Karpas-422 (cell line): ENCODE data around the gene RNF182. TPM values are rescaled to one million over a fixed set of nuclear protein-coding genes. Genes with fewer than 3 reads are reported as not detected.

Source experiments
- DNase-seq: peaks from one replicate; pipeline ENCODE4 v3.0.0-alpha.2; 2015
- H2AFZ ChIP-seq: fragments of 200-600 bp; sonication (generic); 2 replicates; pipeline ENCODE4 v1.6.1; 2014; ENCODE audit warnings: antibody characterized with exemption, low read length, mixed read lengths
- H3K27ac ChIP-seq: fragments of 200-600 bp; sonication (generic); 2 replicates; pipeline ENCODE4 v1.5.1; 2014; ENCODE audit warnings: mild to moderate bottlenecking, low read length, moderate library complexity
- H3K27me3 ChIP-seq: fragments of 200-600 bp; sonication (generic); 2 replicates; pipeline ENCODE4 v1.6.1; 2014; ENCODE audit warnings: low read length, mixed read lengths
- H3K36me3 ChIP-seq: fragments of 200-600 bp; sonication (generic); 2 replicates; pipeline ENCODE4 v1.6.1; 2014; ENCODE audit warnings: low read length, mixed read lengths; ENCODE audit not compliant: insufficient read depth
- H3K4me1 ChIP-seq: fragments of 200-600 bp; sonication (generic); 2 replicates; pipeline ENCODE4 v1.6.1; 2014; ENCODE audit warnings: mild to moderate bottlenecking, low read length, mixed read lengths
- H3K4me2 ChIP-seq: fragments of 200-600 bp; sonication (generic); 2 replicates; pipeline ENCODE4 v1.6.1; 2014; ENCODE audit warnings: low read length, low read depth, mild to moderate bottlenecking; ENCODE audit not compliant: poor library complexity, severe bottlenecking
- H3K4me3 ChIP-seq: fragments of 200-600 bp; sonication (generic); 2 replicates; pipeline ENCODE4 v1.5.1; 2014; ENCODE audit warnings: mild to moderate bottlenecking, antibody characterized with exemption, low read length, mixed read lengths
- H3K79me2 ChIP-seq: fragments of 200-600 bp; sonication (generic); 2 replicates; pipeline ENCODE4 v1.6.1; 2014; ENCODE audit warnings: mild to moderate bottlenecking, low read length, mixed read lengths
- H3K9ac ChIP-seq: fragments of 200-600 bp; sonication (generic); 2 replicates; pipeline ENCODE4 v1.6.0; 2014; ENCODE audit warnings: low read length
- H3K9me2 ChIP-seq: fragments of 200-600 bp; sonication (generic), shearing (Covaris generic); replicated peaks from 2 replicates; pipeline ENCODE4 v1.6.0; 2014; ENCODE audit warnings: mild to moderate bottlenecking, low read length, moderate library complexity; ENCODE audit not compliant: insufficient read depth
- H3K9me3 ChIP-seq: fragments of 300-700, 200-600 bp; sonication (generic); 2 replicates; pipeline ENCODE4 v1.6.1; 2014; ENCODE audit warnings: low read length, mixed read lengths
- H4K20me1 ChIP-seq: fragments of 200-600 bp; sonication (generic); 2 replicates; pipeline ENCODE4 v1.6.1; 2014; ENCODE audit warnings: mild to moderate bottlenecking, antibody characterized with exemption, low read length, low read depth; ENCODE audit not compliant: insufficient read depth
- total RNA-seq: library from RNA; depleted of rRNA; stranded (reverse); fragments of >200 nt; shearing (Covaris generic); gene quantifications from 2 replicates; pipeline ENCODE4 v1.2.3, GENCODE V29; 2014; ENCODE audit warnings: low replicate concordance

Gene RNF182
- total RNA-seq, 1 experiment from 2014 or later = not detected

DNA sequence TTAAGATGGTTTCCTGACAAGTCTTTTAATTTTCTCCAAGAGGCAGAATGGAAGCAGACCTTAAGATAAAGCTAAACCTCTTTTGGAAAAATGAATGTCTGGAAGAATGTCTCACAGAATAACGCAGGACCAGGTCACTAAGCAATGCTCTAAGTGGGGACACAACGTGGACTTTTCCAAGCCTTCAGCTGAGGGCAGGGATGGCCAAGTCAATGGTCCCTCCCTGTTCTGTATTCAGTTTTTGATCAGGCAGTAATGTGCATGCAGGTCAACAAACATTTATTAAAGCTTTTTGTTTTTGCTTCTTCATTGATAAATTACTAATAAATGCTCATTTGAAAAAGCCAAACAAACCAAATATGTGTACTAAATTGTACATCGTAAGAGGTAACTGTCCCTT is 2.0 kb upstream of the RNF182 start:
- H3K9me2 ChIP-seq = no peaks in the 10 kb centered on the region
- H2AFZ ChIP-seq = no peak overlapping the region
- H4K20me1 ChIP-seq = no peaks in the 10 kb centered on the region
- no peaks in the 10 kb centered on the region for H3K9me3 ChIP-seq
- H3K4me1 ChIP-seq = no peaks in the 10 kb centered on the region
- H3K4me3 ChIP-seq = no peak overlapping the region
- H3K36me3 ChIP-seq = no peaks in the 10 kb centered on the region
- DNase-seq = no peak
- no peak overlapping the region for H3K9ac ChIP-seq
- H3K79me2 ChIP-seq = no peaks in the 10 kb centered on the region
- H3K4me2 ChIP-seq = no peak overlapping the region
- no peak overlapping the region for H3K27ac ChIP-seq
- no peaks in the 10 kb centered on the region for H3K27me3 ChIP-seq

DNA sequence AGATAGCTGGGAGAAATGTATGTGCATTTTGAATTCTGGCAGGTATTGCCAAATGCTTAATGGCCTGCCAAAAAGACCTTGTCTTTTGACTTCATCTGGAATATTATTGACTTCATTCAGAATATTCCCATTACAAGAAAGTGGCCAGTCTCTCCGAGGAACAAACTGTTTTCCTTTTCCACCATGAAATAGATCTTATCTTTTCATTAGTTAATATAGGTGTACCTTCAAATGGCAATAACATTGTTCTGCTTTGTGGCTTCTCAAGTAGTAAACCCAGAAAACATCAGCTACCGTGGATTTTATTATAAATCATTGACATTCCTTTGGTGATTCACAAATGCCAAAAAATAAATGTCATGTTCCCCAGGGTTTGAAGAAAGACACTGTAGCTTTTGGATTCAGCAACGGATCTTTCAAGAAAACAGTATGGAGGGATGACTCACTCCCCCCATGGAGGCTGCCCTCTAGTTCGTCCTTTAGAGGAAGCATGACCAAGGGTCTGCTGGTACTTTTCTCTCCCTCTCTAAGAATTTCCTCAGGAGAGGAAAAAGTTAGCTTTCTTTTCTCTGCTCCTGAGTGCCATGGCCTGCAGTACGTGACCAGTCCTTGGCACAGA is 1.1 kb upstream of the RNF182 start:
- no peak overlapping the region for H3K27ac ChIP-seq
- no peaks in the 10 kb centered on the region for H3K79me2 ChIP-seq
- no peaks in the 10 kb centered on the region for H3K9me3 ChIP-seq
- H3K4me2 ChIP-seq = no peak overlapping the region
- H4K20me1 ChIP-seq = no peaks in the 10 kb centered on the region
- no peak overlapping the region for H3K9ac ChIP-seq
- no peaks in the 10 kb centered on the region for H3K4me1 ChIP-seq
- H2AFZ ChIP-seq = no peak overlapping the region
- H3K4me3 ChIP-seq = no peak overlapping the region
- no peaks in the 10 kb centered on the region for H3K36me3 ChIP-seq
- DNase-seq = no peak
- no peaks in the 10 kb centered on the region for H3K27me3 ChIP-seq
- no peaks in the 10 kb centered on the region for H3K9me2 ChIP-seq

DNA sequence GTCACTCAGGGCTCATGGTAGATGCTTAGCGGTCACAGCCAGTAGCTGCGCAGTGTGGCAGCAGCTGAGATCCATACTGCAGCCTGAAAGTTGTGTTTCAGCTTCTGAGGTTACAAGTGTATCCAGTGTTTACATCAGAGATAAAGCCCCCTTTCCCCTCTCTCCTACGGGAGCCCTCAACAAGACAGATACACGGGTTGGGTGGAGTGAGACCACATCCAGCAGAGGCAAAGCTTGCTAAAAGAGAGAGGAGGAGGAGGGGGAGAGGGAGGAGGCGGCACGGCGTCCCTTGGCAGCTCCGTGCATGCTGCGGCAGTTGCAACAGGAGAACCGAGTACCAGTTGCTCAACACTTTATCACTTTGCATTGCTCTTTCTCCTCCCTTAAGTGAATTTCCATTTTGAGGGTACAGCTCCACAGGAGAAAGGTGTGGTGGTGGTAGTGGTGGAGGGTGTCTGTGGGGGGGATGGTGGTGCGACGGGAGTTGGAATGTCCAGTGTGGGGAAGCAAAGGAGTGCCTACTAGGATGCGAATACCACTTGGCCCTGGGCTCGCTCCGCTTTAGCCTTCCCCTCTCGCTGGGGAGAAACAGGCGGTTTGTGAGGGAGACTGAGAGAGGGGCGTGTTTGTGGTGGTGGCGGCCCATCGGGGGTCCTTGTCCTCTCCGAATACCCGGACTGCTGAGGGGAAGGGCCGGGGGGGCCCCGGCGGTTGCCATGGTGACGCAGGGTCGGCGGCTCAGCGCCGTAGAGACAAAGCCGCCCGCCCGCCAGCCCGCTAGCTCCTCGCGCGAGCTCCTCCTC is 405 bp upstream of the RNF182 start:
- Histone ChIP-seq H3K36me3 (no peaks in the 10 kb centered on the region), H3K9ac (no peak overlapping the region), H3K27ac (no peak overlapping the region), H3K4me1 (no peaks in the 10 kb centered on the region), H3K4me2 (no peak overlapping the region), H3K27me3 (no peaks in the 10 kb centered on the region), H4K20me1 (no peaks in the 10 kb centered on the region), H3K4me3 (no peak overlapping the region), H3K79me2 (no peaks in the 10 kb centered on the region), H3K9me2 (no peaks in the 10 kb centered on the region), H2AFZ (no peak overlapping the region), H3K9me3 (no peaks in the 10 kb centered on the region)
- DNase-seq = no peak

DNA sequence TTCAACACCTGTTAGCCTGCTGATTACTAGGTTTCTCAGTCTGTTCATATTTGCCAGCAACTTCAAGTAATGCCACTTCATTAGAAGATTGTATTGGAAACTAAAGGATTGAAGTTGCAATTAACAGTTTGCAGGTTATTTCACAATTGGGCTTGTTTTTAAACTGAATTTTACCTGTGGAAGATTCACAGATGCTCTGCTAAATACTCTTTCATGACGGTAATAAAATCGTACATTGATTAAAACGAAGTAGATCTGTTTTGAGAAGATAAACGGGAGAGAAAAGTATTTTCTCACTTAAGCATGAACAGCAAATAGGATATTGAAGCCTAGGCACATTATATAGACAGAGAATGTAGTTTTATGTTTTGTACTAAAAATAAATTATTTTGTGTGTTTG is 1.6 kb downstream of the RNF182 start:
- no peaks in the 10 kb centered on the region for H3K27me3 ChIP-seq
- H3K27ac ChIP-seq = no peak overlapping the region
- H3K79me2 ChIP-seq = no peaks in the 10 kb centered on the region
- H4K20me1 ChIP-seq = no peaks in the 10 kb centered on the region
- no peaks in the 10 kb centered on the region for H3K36me3 ChIP-seq
- H3K9ac ChIP-seq = no peak overlapping the region
- H3K9me3 ChIP-seq = no peaks in the 10 kb centered on the region
- H3K9me2 ChIP-seq = no peaks in the 10 kb centered on the region
- H3K4me1 ChIP-seq = no peaks in the 10 kb centered on the region
- H3K4me2 ChIP-seq = no peak overlapping the region
- H3K4me3 ChIP-seq = no peak overlapping the region
- no peak for DNase-seq
- H2AFZ ChIP-seq = no peak overlapping the region

DNA sequence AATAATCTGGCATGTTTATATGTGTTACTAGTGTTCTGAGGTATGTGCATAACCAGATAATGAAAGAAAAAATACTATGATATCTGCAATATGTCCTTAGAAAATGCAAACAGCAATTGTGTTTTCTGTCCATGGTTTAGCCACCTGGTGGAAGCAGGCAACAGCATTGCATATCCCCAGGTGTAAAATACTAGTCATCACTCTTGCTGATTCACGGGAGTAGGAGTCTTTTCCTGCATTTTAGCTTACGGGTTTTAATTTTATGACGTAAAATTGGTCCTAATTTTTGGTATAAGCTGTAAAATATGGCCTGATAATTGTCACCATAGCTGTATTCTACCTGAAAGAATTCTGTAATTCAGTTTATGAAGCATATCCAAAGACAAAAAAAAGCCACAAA is 2.5 kb downstream of the RNF182 start:
- Histone ChIP-seq H3K4me1 (no peaks in the 10 kb centered on the region), H3K4me2 (no peak overlapping the region), H3K36me3 (no peaks in the 10 kb centered on the region), H3K9ac (no peak overlapping the region), H3K9me2 (no peaks in the 10 kb centered on the region), H3K79me2 (no peaks in the 10 kb centered on the region), H3K27me3 (no peaks in the 10 kb centered on the region), H3K9me3 (no peaks in the 10 kb centered on the region), H3K4me3 (no peak overlapping the region), H2AFZ (no peak overlapping the region), H3K27ac (no peak overlapping the region), H4K20me1 (no peaks in the 10 kb centered on the region)
- no peak for DNase-seq

DNA sequence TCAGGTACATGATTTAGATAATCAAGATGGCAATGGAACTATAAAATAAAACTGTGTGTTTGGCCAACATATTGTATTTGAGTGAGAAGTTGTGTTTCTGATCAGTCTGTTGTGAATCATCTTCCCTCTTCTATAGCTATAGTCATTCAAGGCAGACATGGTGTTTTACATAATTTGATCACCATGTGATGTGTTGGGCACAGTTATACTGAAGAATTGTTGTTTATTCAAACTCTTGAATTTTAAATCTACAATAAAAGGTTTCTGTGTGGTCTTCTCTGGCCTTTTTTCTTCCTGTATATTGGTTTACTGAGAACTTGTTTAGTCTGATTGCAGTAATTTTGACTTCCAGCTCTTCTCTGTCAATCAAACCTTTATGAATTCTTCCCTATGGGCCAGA is 4.4 kb downstream of the RNF182 start:
- H3K9ac ChIP-seq = no peak overlapping the region

DNA sequence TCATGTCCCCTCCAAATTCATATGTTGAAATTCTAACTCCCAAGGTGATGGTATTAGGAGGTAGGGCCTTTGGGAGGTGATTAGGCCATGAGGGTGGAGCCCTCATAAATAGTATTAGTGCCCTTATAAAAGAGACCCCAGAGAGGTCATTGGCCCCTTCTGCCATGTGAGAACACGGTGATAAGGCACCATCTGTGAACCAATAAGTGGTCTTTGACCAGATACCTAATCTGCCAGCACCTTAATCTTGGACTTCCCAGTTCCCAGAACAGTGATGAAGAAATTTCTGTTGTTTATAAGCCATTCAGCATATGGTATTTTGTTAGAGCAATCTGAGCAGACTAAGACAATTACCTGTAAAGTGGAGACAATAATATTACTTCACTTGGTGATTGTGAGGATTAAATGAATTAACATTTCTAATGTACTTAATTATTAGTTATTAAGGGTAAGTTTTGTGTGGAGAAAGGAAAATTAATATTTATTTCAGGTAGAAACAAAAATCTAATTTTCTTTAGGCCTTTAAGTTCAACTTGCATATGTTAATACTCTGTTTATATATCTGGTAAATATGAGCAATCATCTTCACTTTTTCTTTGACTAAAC is 7.1 kb downstream of the RNF182 start:
- Histone ChIP-seq H3K27ac (no peak overlapping the region), H3K79me2 (no peaks in the 10 kb centered on the region), H3K9ac (no peak overlapping the region), H3K27me3 (no peaks in the 10 kb centered on the region), H3K4me1 (no peaks in the 10 kb centered on the region), H3K9me2 (no peaks in the 10 kb centered on the region), H4K20me1 (no peaks in the 10 kb centered on the region), H2AFZ (no peak overlapping the region), H3K4me2 (no peak overlapping the region), H3K4me3 (no peak overlapping the region), H3K36me3 (no peaks in the 10 kb centered on the region), H3K9me3 (no peaks in the 10 kb centered on the region)
- no peak for DNase-seq

More for the DNA sequence above, 4.4 kb downstream of the RNF182 start:
- H3K27ac ChIP-seq = no peak overlapping the region
- H3K4me1 ChIP-seq = no peaks in the 10 kb centered on the region
- H3K27me3 ChIP-seq = no peaks in the 10 kb centered on the region
- no peaks in the 10 kb centered on the region for H4K20me1 ChIP-seq
- no peak overlapping the region for H3K4me2 ChIP-seq
- H2AFZ ChIP-seq = no peak overlapping the region
- no peak for DNase-seq
- H3K79me2 ChIP-seq = no peaks in the 10 kb centered on the region
- no peaks in the 10 kb centered on the region for H3K36me3 ChIP-seq
- H3K9me3 ChIP-seq = no peaks in the 10 kb centered on the region
- H3K4me3 ChIP-seq = no peak overlapping the region
- no peaks in the 10 kb centered on the region for H3K9me2 ChIP-seq

DNA sequence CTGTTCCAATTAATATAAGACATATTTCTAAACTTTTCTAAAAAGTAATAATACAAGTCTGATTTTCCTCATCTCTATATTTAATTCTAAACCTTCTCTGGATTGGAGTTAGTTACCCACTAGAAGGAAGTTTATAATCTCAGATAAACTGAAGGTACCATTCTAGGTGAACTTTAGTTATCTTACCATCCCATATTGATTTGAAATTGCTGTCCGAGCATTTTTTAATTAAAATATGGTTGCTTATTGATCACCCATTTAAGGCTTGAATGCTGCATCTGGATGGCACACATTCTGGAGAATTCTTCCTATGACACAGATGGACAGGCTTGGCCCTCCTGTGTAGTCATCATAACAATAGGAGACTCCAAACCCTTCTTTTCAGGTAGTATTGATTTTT is 8.0 kb downstream of the RNF182 start:
- Histone ChIP-seq H3K4me1 (no peaks in the 10 kb centered on the region), H3K9ac (no peak overlapping the region), H3K9me2 (no peaks in the 10 kb centered on the region), H3K4me3 (no peak overlapping the region), H3K79me2 (no peaks in the 10 kb centered on the region), H3K27me3 (no peaks in the 10 kb centered on the region), H3K36me3 (no peaks in the 10 kb centered on the region), H2AFZ (no peak overlapping the region), H4K20me1 (no peaks in the 10 kb centered on the region), H3K27ac (no peak overlapping the region), H3K4me2 (no peak overlapping the region), H3K9me3 (no peaks in the 10 kb centered on the region)
- DNase-seq = no peak
